Epithelial cell of proximal tubule (primary cell): ENCODE measurements around the gene TINAGL1. TPM values are rescaled to one million over a fixed set of nuclear protein-coding genes. Genes with fewer than 3 reads are reported as not detected.

ENCODE experiments used
- DNase-seq: peaks from one replicate; pipeline ENCODE4 v3.0.0-alpha.2; 2011; ENCODE audit warnings: low read depth
- H3K4me3 ChIP-seq: 2 replicates; pipeline ENCODE4 v1.5.1; 2011; ENCODE audit warnings: low read depth, mild to moderate bottlenecking, low read length
- CTCF ChIP-seq: conservative IDR thresholded peaks from 2 replicates; pipeline ENCODE4 v1.5.1; 2012; ENCODE audit warnings: low read depth, mild to moderate bottlenecking, low read length
- total RNA-seq: library from RNA; depleted of rRNA; stranded (reverse); fragments of >200 nt; gene quantifications from 2 replicates; pipeline ENCODE4 v1.2.3, GENCODE V29; 2015

TINAGL1 gene
- total RNA-seq, 1 donor from 2014 or later = 230 TPM

- no peak overlapping the region for H3K4me3 ChIP-seq
- no peak for DNase-seq
- TF ChIP-seq CTCF = no peak
Measured at GRCh38 chr1:31568895-31569595, 7.3 kb upstream of the TINAGL1 start.

DNA sequence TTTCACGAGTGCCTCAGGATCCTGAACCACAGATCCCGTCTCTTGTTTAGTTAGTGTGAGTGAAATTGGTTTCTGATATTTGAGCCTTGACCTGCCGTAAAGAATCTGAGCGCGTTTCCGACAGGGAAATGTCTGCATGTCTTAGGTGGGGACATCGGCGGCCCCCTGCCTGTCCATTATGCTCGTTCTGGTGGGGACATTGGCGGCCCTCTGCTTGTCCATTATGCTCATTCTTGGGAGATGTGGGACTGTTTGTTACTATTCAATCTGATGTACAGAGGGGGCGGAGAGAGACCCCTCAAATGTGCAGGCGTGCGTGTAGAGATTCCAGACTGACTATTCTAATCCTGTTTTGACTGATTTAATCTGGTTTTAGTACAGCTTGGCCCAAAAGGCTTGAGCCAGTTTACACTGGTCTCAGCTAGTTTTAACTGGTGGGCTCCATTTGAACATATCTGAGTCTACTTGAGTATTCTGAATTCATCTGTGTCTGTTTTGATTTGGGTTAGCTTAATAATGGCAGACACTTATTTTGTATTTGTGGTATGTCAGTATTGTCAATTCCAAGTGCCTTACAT lies 6.6 kb upstream of the TINAGL1 start:
- no peak for TF ChIP-seq CTCF
- DNase-seq = no peak
- no peak overlapping the region for H3K4me3 ChIP-seq

DNA sequence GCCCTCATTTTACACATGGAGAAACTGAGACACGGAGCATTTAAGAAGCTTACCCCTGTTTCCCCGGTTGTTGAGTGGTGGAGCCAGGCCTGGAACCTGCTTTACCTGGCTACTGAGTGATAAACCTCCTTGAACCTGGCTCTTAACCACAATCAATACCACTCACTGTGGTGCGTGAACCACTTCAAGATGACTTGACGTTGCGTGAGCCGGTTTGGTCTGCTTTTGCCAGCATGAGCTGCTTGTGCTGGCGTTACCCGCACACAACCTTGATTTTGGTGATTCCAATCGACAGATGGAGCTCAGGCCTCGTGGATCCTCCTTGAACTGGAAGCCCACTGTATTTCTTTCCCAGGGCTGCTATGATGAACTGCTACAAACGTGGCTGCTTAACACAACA lies 6.1 kb upstream of the TINAGL1 start:
- H3K4me3 ChIP-seq = no peak overlapping the region
- DNase-seq = no peak
- no peak for TF ChIP-seq CTCF

DNA sequence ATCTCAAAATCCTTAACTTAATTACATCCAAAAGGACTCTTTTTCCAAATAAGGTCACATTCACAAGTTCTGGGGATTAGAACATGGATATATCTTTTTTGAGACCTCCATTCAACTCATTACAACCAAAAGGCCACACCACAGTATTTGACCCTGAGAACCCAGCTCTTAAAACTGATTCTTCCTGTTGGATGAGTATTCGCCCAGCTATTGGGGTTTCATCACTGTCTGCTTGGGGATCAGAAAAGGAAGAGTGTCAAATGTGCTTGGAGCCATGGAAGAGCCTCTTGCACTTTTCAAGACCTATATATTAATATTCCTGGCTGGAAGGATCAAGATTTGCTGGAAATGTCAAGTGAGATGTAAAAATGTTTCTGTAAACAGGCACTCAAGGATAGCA lies 5.4 kb upstream of the TINAGL1 start:
- H3K4me3 ChIP-seq = no peak overlapping the region
- TF ChIP-seq CTCF = no peak
- no peak for DNase-seq

DNA sequence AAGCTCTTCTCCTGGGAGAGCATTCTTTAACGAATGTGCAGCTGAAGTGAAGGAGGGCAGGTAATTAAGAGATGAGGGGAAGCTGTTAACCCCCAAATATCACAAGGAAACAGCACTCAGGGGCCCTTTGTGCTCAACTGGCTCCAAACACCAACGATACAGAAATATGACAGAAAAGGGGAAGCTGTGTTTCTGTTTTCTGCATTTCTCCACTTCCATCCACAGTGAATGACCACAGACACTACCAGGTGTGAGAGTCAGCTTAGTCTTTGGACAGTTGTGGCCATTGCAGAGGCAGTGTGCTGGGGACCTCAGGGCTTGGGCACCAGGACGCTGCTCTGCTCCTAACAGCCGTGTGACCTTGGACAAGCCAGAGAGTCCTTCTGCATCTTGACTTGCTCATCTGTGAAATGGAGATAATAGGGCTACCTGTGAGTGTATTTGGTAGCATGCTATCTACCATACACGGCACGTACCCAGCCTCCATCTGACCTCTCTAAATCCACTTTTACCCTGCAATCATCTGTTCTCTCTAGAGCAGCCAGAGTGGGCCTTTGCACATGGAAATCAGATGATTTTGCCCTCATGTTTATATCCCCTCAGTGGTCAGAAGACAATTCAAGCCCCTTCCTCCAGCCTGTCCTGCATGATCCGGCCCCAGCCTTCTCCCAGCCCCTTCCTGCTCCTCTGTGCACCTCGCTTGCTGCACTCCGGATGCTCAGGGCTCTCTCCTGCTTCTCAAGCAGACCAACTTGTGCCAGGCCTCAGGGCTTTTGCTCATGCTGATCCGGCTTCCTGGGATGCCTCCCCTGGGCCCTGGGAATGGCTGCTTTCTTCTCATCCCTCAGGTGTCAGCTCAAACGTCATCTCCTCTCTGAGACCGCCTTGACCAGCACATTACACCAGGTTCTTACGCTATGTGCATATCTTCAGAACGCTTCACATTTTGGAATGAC lies 4.7 kb upstream of the TINAGL1 start:
- TF ChIP-seq CTCF = no peak
- no peak for DNase-seq
- no peak overlapping the region for H3K4me3 ChIP-seq

DNA sequence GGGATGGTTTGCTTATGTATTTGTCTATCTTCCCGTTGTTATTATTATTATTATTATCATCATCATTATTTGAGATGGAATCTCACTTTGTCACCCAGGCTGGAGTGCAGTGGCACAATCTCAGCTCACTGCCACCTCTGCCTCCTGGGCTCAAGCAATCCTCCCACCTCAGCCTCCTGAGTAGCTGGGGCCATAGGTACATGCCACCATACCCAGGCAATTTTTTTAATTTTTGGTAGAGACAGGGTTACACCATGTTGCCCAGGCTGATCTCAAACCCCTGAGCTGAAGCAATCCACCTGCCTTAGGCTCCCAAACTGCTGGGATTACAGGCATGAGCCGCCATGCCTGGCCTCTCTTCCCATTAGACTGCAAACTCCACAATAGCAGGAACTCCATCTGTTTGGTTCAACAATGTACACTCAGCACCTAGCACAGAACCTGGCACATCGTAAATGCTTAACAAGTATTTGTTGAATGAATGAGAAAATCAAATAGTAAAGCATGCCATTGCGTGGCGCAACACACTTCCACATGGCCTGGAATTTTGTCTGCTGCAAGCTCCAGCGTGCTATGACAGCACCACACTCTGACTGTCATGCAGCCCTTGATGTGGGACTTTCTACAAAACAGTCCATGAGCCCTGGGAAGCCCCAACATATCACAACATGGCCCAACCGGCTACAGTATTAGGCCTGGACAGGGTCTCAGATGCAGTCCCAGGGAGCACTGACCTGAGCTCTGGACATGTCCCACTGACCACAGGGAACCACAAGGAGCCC lies 3.8 kb upstream of the TINAGL1 start:
- no peak for DNase-seq
- H3K4me3 ChIP-seq = no peak overlapping the region

More for the DNA sequence above, 3.8 kb upstream of the TINAGL1 start:
- no peak for TF ChIP-seq CTCF
